HepG2 (cell line): Measurements from ENCODE around the gene HDAC5. TPM values are rescaled to one million over a fixed set of nuclear protein-coding genes. Genes with fewer than 3 reads are reported as not detected.

Experiments used
- BATF2 ChIP-seq: sonication (generic); formaldehyde crosslinking; IDR thresholded peaks from 2 replicates; pipeline ENCODE4 v1.8.0; 2022; ENCODE audit warnings: mild to moderate bottlenecking, missing genetic modification reagents, moderate library complexity
- HNF4A ChIP-seq: sonication (generic); formaldehyde crosslinking; IDR thresholded peaks from 2 replicates; pipeline ENCODE4 v1.4.0; 2020; ENCODE audit warnings: missing genetic modification reagents
- KAT2B ChIP-seq: fragments of 150-350 bp; IDR thresholded peaks from 2 replicates; pipeline ENCODE4 v1.6.1; 2014; ENCODE audit warnings: low read depth, low read length, borderline replicate concordance
- NCOR1 ChIP-seq: fragments of 200-600 bp; sonication (generic); IDR thresholded peaks from 2 replicates; pipeline ENCODE4 v1.7.0; 2017; ENCODE audit warnings: antibody characterized with exemption, low read length, borderline replicate concordance
- SP140L ChIP-seq: sonication (generic); formaldehyde crosslinking; IDR thresholded peaks from 2 replicates; pipeline ENCODE4 v1.4.0; 2020; ENCODE audit warnings: missing genetic modification reagents, borderline replicate concordance
- XRCC5 ChIP-seq: fragments of 200-400 bp; formaldehyde crosslinking; optimal IDR thresholded peaks from 2 replicates; pipeline ENCODE3; 2017; ENCODE audit warnings: mild to moderate bottlenecking, low read length
- ZBTB1 ChIP-seq: sonication (generic); formaldehyde crosslinking; IDR thresholded peaks from 2 replicates; pipeline ENCODE4 v1.4.0; 2020; ENCODE audit warnings: missing genetic modification reagents, borderline replicate concordance
- ZBTB14 ChIP-seq: sonication (generic); formaldehyde crosslinking; IDR thresholded peaks from 2 replicates; pipeline ENCODE4 v1.4.0; 2020; ENCODE audit warnings: missing genetic modification reagents
- ZFP1 ChIP-seq: IDR thresholded peaks from 2 replicates; pipeline ENCODE4 v1.6.1; 2016
- ZMYM2 ChIP-seq: sonication (generic); formaldehyde crosslinking; IDR thresholded peaks from 2 replicates; pipeline ENCODE4 v1.8.0; 2022; ENCODE audit warnings: mild to moderate bottlenecking, missing genetic modification reagents
- ZNF180 ChIP-seq: sonication (generic); formaldehyde crosslinking; IDR thresholded peaks from 2 replicates; pipeline ENCODE4 v1.4.0; 2020; ENCODE audit warnings: low read depth, missing genetic modification reagents, borderline replicate concordance
- ZNF224 ChIP-seq: sonication (generic); formaldehyde crosslinking; IDR thresholded peaks from 2 replicates; pipeline ENCODE4 v1.5.0; 2020; ENCODE audit warnings: mild to moderate bottlenecking, missing genetic modification reagents
- ZNF687 ChIP-seq: sonication (generic); formaldehyde crosslinking; IDR thresholded peaks from 2 replicates; pipeline ENCODE4 v1.5.1; 2020; ENCODE audit warnings: mild to moderate bottlenecking, missing genetic modification reagents, moderate library complexity
- ZNF776 ChIP-seq: sonication (generic); formaldehyde crosslinking; IDR thresholded peaks from 2 replicates; pipeline ENCODE4 v1.4.0; 2020; ENCODE audit warnings: mild to moderate bottlenecking, missing genetic modification reagents
- ZNF784 ChIP-seq: sonication (generic); formaldehyde crosslinking; IDR thresholded peaks from 2 replicates; pipeline ENCODE4 v1.5.1; 2020; ENCODE audit warnings: missing genetic modification reagents, mild to moderate bottlenecking, borderline replicate concordance
- ZXDC ChIP-seq: sonication (generic); formaldehyde crosslinking; IDR thresholded peaks from 2 replicates; pipeline ENCODE4 v1.5.0; 2020; ENCODE audit warnings: mild to moderate bottlenecking, missing genetic modification reagents
- polyA plus RNA-seq, 8 experiments: library from polyadenylated mRNA; depleted of rRNA in 3 of 8; stranded (reverse) in 7 of 8; unstranded in 1 of 8; fragments of >200 nt; fragmentation: Illumina TruSeq in 4 of 8; extraction: Trizol in 4 of 8; gene quantifications; 2 replicates each; pipeline versions ENCODE4 v1.2.1 to v1.2.3, GENCODE V29; 2011 to 2016; ENCODE audit warnings: low read depth in 4 of 8, missing spikeins in 1 of 8, mixed read lengths in 1 of 8; ENCODE audit not compliant: insufficient read depth in 1 of 8
- total RNA-seq, 5 experiments: library from RNA; depleted of rRNA; stranded (reverse); fragments of >200 nt; fragmentation: Illumina TruSeq; extraction: Trizol; gene quantifications; 2 replicates each; pipeline ENCODE4 v1.2.3, GENCODE V29; 2016; ENCODE audit warnings: low read depth in 1 of 5

The HDAC5 gene
- total and polyA plus RNA-seq, 2 of the 13 experiments (the other 11 are each of a cell fraction or from before 2014, with no cell fraction given) = 46.4 to 85.4 TPM

GRCh38 chr17:44112284-44113280 is 10.9 kb downstream of the HDAC5 start (continued):
- TF ChIP-seq ZNF687 (CRISPR knock-in tag) (peak; percentile 70), KAT2B (no peak), ZNF776 (0 out of 2 replicates have a peak, but pooled peaks have one; percentile 10), HNF4A (CRISPR knock-in tag) (no peak), NCOR1 (0 out of 2 replicates have a peak, but pooled peaks have one; percentile 24), ZBTB1 (no peak), XRCC5 (peak; percentile 53), ZNF784 (CRISPR knock-in tag) (0 out of 2 replicates have a peak, but pooled peaks have one; percentile 19), ZMYM2 (CRISPR knock-in tag) (no peak), ZNF180 (CRISPR knock-in tag) (no peak), ZBTB14 (CRISPR knock-in tag) (no peak), ZNF224 (CRISPR knock-in tag) (no peak), SP140L (no peak), BATF2 (CRISPR knock-in tag) (no peak; the same call in 1 of the 2 replicates), ZXDC (CRISPR knock-in tag) (0 out of 2 replicates have a peak, but pooled peaks have one; percentile 19), ZFP1 (CRISPR knock-in tag) (no peak)
